ENCODE measurements around the gene LMOD2.

LMOD2 gene

GRCh38 chr7:123652406-123652805, 3.3 kb upstream of the LMOD2 start:
- no CpG with 5 or more reads among the region's 1 CpG for WGBS (ENCODE audit: insufficient coverage)
- no peaks in the 10 kb centered on the region for H3K36me3 ChIP-seq (ENCODE audit: control insufficient read depth in 4 of 4, insufficient read depth in 4 of 4, low read length in 3 of 4)
- H3K9me3 ChIP-seq (ENCODE audit: control extremely low read depth in 1 of 5, control insufficient read depth in 4 of 5, insufficient read depth in 2 of 5, low read depth in 1 of 5, low read length in 4 of 5) = no peaks in the 10 kb centered on the region
- CTCF ChIA-PET = no interaction called here
- POLR2A ChIA-PET = no interaction called here
- H3K4me3 ChIP-seq (ENCODE audit: control insufficient read depth in 1 of 7, extremely low read depth in 1 of 7, insufficient read depth in 4 of 7, low read depth in 2 of 7, low read length in 6 of 7) = no peak overlapping the region
- no peaks in the 10 kb centered on the region for H3K4me1 ChIP-seq (ENCODE audit: control extremely low read depth in 1 of 4, control insufficient read depth in 4 of 4, insufficient read depth in 4 of 4, low read length in 3 of 4)
- DNase-seq = no peak
- no peak overlapping the region for H3K27ac ChIP-seq (ENCODE audit: insufficient read depth in 1 of 2, low read depth in 1 of 2, low read length in 2 of 2, poor library complexity in 1 of 2, severe bottlenecking in 2 of 2)
- H3K27me3 ChIP-seq (replicated peaks in 2 of 5; ENCODE audit: control insufficient read depth in 4 of 5, insufficient read depth in 5 of 5, low read length in 4 of 5) = peaks cover 0 to 2% (median 0%) of the 10 kb centered on the region in 5 experiments

- ChIA-PET CTCF (no interaction called here), POLR2A (no interaction called here)
- 96% methylated on average over 5 of the region's 6 CpGs for WGBS (ENCODE audit: insufficient coverage)
- Histone ChIP-seq H3K27me3 (replicated peaks in 2 of 5; ENCODE audit: control insufficient read depth in 4 of 5, insufficient read depth in 5 of 5, low read length in 4 of 5) (peaks cover 0 to 2% (median 0%) of the 10 kb centered on the region in 5 experiments), H3K36me3 (ENCODE audit: control insufficient read depth in 4 of 4, insufficient read depth in 4 of 4, low read length in 3 of 4) (no peaks in the 10 kb centered on the region), H3K4me3 (ENCODE audit: control insufficient read depth in 1 of 7, extremely low read depth in 1 of 7, insufficient read depth in 4 of 7, low read depth in 2 of 7, low read length in 6 of 7) (no peak overlapping the region), H3K9me3 (ENCODE audit: control extremely low read depth in 1 of 5, control insufficient read depth in 4 of 5, insufficient read depth in 2 of 5, low read depth in 1 of 5, low read length in 4 of 5) (no peaks in the 10 kb centered on the region), H3K4me1 (ENCODE audit: control extremely low read depth in 1 of 4, control insufficient read depth in 4 of 4, insufficient read depth in 4 of 4, low read length in 3 of 4) (no peaks in the 10 kb centered on the region), H3K27ac (ENCODE audit: insufficient read depth in 1 of 2, low read depth in 1 of 2, low read length in 2 of 2, poor library complexity in 1 of 2, severe bottlenecking in 2 of 2) (no peak overlapping the region)
- DNase-seq = no peak
Observed at GRCh38 chr7:123653162-123653561, 2.5 kb upstream of the LMOD2 start.

GRCh38 chr7:123656544-123657303, 1.1 kb downstream of the LMOD2 start:
- H3K27ac ChIP-seq (ENCODE audit: insufficient read depth in 1 of 2, low read depth in 1 of 2, low read length in 2 of 2, poor library complexity in 1 of 2, severe bottlenecking in 2 of 2) = no peak overlapping the region
- H3K27me3 ChIP-seq (replicated peaks in 2 of 5; ENCODE audit: control insufficient read depth in 4 of 5, insufficient read depth in 5 of 5, low read length in 4 of 5) = peaks cover 0 to 1% (median 0%) of the 10 kb centered on the region in 5 experiments
- no peak for DNase-seq
- 100% methylated on average over 1 of the region's 6 CpGs for WGBS (ENCODE audit: insufficient coverage)
- no peaks in the 10 kb centered on the region for H3K36me3 ChIP-seq (ENCODE audit: control insufficient read depth in 4 of 4, insufficient read depth in 4 of 4, low read length in 3 of 4)
- H3K9me3 ChIP-seq (ENCODE audit: control extremely low read depth in 1 of 5, control insufficient read depth in 4 of 5, insufficient read depth in 2 of 5, low read depth in 1 of 5, low read length in 4 of 5) = no peaks in the 10 kb centered on the region
- CTCF ChIA-PET = interaction anchor here (1.3 kb wide), 1 partner anchor 208 kb away, joined by 3 read pairs; no protein-coding TSS in a partner anchor
- no peaks in the 10 kb centered on the region for H3K4me1 ChIP-seq (ENCODE audit: control extremely low read depth in 1 of 4, control insufficient read depth in 4 of 4, insufficient read depth in 4 of 4, low read length in 3 of 4)
- POLR2A ChIA-PET = no interaction called here
- H3K4me3 ChIP-seq (ENCODE audit: control insufficient read depth in 1 of 7, extremely low read depth in 1 of 7, insufficient read depth in 4 of 7, low read depth in 2 of 7, low read length in 6 of 7) = no peak overlapping the region

GRCh38 chr7:123657304-123657685, 1.6 kb downstream of the LMOD2 start:
- no CpG with 5 or more reads among the region's 1 CpG for WGBS (ENCODE audit: insufficient coverage)
- H3K27me3 ChIP-seq (replicated peaks in 2 of 5; ENCODE audit: control insufficient read depth in 4 of 5, insufficient read depth in 5 of 5, low read length in 4 of 5) = peaks cover 0 to 6% (median 0%) of the 10 kb centered on the region in 5 experiments
- no peaks in the 10 kb centered on the region for H3K36me3 ChIP-seq (ENCODE audit: control insufficient read depth in 4 of 4, insufficient read depth in 4 of 4, low read length in 3 of 4)
- no peak overlapping the region for H3K4me3 ChIP-seq (ENCODE audit: control insufficient read depth in 1 of 7, extremely low read depth in 1 of 7, insufficient read depth in 4 of 7, low read depth in 2 of 7, low read length in 6 of 7)
- no peak overlapping the region for H3K27ac ChIP-seq (ENCODE audit: insufficient read depth in 1 of 2, low read depth in 1 of 2, low read length in 2 of 2, poor library complexity in 1 of 2, severe bottlenecking in 2 of 2)
- ChIA-PET CTCF (no interaction called here), POLR2A (no interaction called here)
- H3K4me1 ChIP-seq (ENCODE audit: control extremely low read depth in 1 of 4, control insufficient read depth in 4 of 4, insufficient read depth in 4 of 4, low read length in 3 of 4) = no peaks in the 10 kb centered on the region
- no peaks in the 10 kb centered on the region for H3K9me3 ChIP-seq (ENCODE audit: control extremely low read depth in 1 of 5, control insufficient read depth in 4 of 5, insufficient read depth in 2 of 5, low read depth in 1 of 5, low read length in 4 of 5)
- no peak for DNase-seq

- Histone ChIP-seq H3K27ac (ENCODE audit: insufficient read depth in 1 of 2, low read depth in 1 of 2, low read length in 2 of 2, poor library complexity in 1 of 2, severe bottlenecking in 2 of 2) (no peak overlapping the region), H3K4me3 (ENCODE audit: control insufficient read depth in 1 of 7, extremely low read depth in 1 of 7, insufficient read depth in 4 of 7, low read depth in 2 of 7, low read length in 6 of 7) (no peak overlapping the region), H3K4me1 (ENCODE audit: control extremely low read depth in 1 of 4, control insufficient read depth in 4 of 4, insufficient read depth in 4 of 4, low read length in 3 of 4) (no peaks in the 10 kb centered on the region), H3K9me3 (ENCODE audit: control extremely low read depth in 1 of 5, control insufficient read depth in 4 of 5, insufficient read depth in 2 of 5, low read depth in 1 of 5, low read length in 4 of 5) (no peaks in the 10 kb centered on the region), H3K36me3 (ENCODE audit: control insufficient read depth in 4 of 4, insufficient read depth in 4 of 4, low read length in 3 of 4) (no peaks in the 10 kb centered on the region), H3K27me3 (replicated peaks in 2 of 5; ENCODE audit: control insufficient read depth in 4 of 5, insufficient read depth in 5 of 5, low read length in 4 of 5) (peaks cover 0 to 7% (median 0%) of the 10 kb centered on the region in 5 experiments)
- POLR2A ChIA-PET = no interaction called here
- WGBS (ENCODE audit: insufficient coverage) = 96% methylated on average over 6 of the region's 6 CpGs
- CTCF ChIA-PET = no interaction called here
- DNase-seq = no peak
Observed at GRCh38 chr7:123658023-123658422, 2.4 kb downstream of the LMOD2 start.

- Histone ChIP-seq H3K4me3 (ENCODE audit: control insufficient read depth in 1 of 7, extremely low read depth in 1 of 7, insufficient read depth in 4 of 7, low read depth in 2 of 7, low read length in 6 of 7) (no peak overlapping the region), H3K4me1 (ENCODE audit: control extremely low read depth in 1 of 4, control insufficient read depth in 4 of 4, insufficient read depth in 4 of 4, low read length in 3 of 4) (no peaks in the 10 kb centered on the region), H3K27me3 (replicated peaks in 2 of 5; ENCODE audit: control insufficient read depth in 4 of 5, insufficient read depth in 5 of 5, low read length in 4 of 5) (peaks cover 0 to 7% (median 0%) of the 10 kb centered on the region in 5 experiments), H3K9me3 (ENCODE audit: control extremely low read depth in 1 of 5, control insufficient read depth in 4 of 5, insufficient read depth in 2 of 5, low read depth in 1 of 5, low read length in 4 of 5) (no peaks in the 10 kb centered on the region), H3K36me3 (ENCODE audit: control insufficient read depth in 4 of 4, insufficient read depth in 4 of 4, low read length in 3 of 4) (no peaks in the 10 kb centered on the region), H3K27ac (ENCODE audit: insufficient read depth in 1 of 2, low read depth in 1 of 2, low read length in 2 of 2, poor library complexity in 1 of 2, severe bottlenecking in 2 of 2) (no peak overlapping the region)
- DNase-seq = no peak
- CTCF ChIA-PET = no interaction called here
- 84% methylated on average over 6 of the region's 8 CpGs for WGBS (ENCODE audit: insufficient coverage)
- POLR2A ChIA-PET = no interaction called here
Observed at GRCh38 chr7:123660514-123661354, 5.1 kb downstream of the LMOD2 start.

GRCh38 chr7:123661765-123662164, 6.1 kb downstream of the LMOD2 start:
- ChIA-PET POLR2A (no interaction called here), CTCF (no interaction called here)
- 100% methylated on average over 1 of the region's 1 CpG for WGBS (ENCODE audit: insufficient coverage)
- no peak overlapping the region for H3K27ac ChIP-seq (ENCODE audit: insufficient read depth in 1 of 2, low read depth in 1 of 2, low read length in 2 of 2, poor library complexity in 1 of 2, severe bottlenecking in 2 of 2)
- no peaks in the 10 kb centered on the region for H3K36me3 ChIP-seq (ENCODE audit: control insufficient read depth in 4 of 4, insufficient read depth in 4 of 4, low read length in 3 of 4)
- H3K27me3 ChIP-seq (replicated peaks in 2 of 5; ENCODE audit: control insufficient read depth in 4 of 5, insufficient read depth in 5 of 5, low read length in 4 of 5) = peaks cover 0 to 10% (median 0%) of the 10 kb centered on the region in 5 experiments
- no peak for DNase-seq
- H3K4me3 ChIP-seq (ENCODE audit: control insufficient read depth in 1 of 7, extremely low read depth in 1 of 7, insufficient read depth in 4 of 7, low read depth in 2 of 7, low read length in 6 of 7) = no peak overlapping the region
- no peaks in the 10 kb centered on the region for H3K9me3 ChIP-seq (ENCODE audit: control extremely low read depth in 1 of 5, control insufficient read depth in 4 of 5, insufficient read depth in 2 of 5, low read depth in 1 of 5, low read length in 4 of 5)
- no peaks in the 10 kb centered on the region for H3K4me1 ChIP-seq (ENCODE audit: control extremely low read depth in 1 of 4, control insufficient read depth in 4 of 4, insufficient read depth in 4 of 4, low read length in 3 of 4)
